HPDE6-E6E7 (cell line): ENCODE results near the gene STRBP.

Experiments
- DNase-seq: peaks from one replicate; pipeline ENCODE4 v3.0.0; 2011; ENCODE audit warnings: missing footprints; ENCODE audit errors: extremely low spot score

STRBP gene

DNA sequence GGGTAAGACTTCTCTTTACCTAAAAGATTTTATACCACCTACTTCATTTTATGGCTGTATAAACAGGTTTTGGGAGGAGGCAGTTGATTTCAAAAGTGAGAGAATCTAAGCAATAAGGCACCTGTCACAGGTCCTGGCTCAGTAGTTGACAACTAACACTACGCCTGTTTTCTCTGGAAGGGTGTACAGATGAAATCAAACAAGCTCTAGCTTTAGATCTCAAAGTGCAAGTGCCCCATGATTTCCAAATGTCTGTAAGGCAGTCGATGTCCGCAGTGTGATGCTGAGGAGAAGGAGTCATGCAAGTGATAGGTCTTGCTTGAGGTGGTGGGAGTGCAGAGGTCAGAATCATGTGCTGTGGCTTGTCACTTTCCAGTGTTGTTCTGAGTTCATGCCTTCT, 168.8 kb downstream of the STRBP start:
- DNase-seq = no peak

DNA sequence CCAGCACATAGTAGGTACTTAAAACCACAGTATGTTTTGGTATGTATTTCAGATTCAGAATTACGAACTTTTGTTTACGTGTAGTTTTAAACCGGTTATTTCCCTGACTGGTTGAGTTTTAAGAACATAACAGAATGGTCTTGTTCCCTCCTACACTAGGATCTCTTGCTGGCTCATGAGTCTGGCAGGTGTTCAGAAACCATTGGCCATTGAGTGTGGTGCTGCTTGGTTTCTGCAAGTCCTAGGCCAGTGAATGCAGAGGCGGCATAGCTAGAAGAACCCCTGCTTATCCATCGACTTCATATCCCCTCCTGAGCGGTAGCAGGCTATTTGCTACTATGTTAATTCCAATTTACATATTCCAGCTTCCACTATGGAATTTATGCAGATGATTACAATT, 169.3 kb downstream of the STRBP start:
- no peak for DNase-seq

DNA sequence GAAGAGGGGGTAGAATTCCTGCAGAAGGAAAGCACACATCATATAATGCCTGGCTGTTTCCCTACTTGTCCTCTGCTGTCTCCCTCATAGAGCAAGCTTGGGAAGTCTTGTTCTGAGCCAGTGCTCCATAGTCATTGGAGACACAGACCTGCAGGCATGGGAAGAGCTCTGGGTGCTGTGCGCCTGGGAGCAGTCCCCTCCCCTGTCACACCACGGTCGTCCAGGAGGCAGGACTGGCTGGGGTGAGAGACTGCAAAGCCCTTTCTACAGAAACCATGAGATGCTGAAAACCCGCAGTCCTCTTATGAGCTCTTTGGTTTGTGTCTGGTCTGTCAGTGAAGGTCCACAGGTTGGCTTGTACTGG, 170.3 kb downstream of the STRBP start:
- DNase-seq = no peak

DNA sequence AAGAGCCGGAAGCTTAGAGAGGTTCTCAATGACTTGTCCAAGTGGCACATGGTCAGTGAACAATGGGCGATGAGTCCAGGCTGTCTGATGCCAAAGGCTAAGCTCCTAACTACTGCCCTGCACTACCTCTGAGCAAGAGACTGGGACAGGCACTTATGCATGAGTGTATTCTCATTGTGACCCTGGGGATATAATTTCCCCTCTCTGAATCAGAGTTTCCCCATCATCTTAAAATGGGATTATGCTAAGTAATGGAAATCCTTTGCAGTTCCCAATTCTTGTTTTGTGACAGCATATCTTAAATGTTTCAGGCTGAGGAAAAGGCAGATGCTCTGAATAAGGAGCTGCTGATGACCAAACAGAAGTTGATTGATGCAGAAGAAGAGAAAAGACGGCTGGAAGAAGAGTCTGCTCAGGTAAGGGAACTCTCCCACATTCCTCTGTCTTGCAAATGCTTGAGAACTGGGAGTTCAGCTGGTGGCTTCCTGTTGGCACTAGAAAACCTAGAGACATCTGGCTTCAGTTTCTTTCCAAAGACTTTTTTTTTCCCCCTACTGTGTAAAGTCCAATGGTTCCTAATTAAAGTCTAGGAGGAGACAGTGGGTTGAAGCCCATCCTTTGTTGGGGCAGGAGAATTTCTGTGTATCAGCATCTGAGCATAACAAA, 170.8 kb downstream of the STRBP start:
- DNase-seq = no peak

DNA sequence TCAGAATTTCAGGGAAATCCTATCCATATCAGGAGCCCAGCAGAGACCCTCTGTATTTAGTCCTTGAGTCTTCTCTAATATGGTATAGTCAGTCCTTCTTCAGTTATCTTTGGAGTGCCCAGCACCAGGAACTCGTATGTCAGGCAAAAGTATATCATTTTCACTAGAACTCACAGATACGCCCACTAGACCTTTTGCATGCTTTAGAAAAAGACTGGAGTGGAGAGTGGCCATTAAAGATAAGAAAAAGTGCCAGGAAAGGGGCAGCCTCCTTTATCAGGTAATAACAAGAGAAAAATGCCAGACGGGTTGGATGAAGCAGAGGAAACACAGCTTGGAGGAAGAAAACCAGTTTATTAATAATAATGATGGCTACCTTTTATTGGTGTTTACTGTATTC, 171.4 kb downstream of the STRBP start:
- no peak for DNase-seq

DNA sequence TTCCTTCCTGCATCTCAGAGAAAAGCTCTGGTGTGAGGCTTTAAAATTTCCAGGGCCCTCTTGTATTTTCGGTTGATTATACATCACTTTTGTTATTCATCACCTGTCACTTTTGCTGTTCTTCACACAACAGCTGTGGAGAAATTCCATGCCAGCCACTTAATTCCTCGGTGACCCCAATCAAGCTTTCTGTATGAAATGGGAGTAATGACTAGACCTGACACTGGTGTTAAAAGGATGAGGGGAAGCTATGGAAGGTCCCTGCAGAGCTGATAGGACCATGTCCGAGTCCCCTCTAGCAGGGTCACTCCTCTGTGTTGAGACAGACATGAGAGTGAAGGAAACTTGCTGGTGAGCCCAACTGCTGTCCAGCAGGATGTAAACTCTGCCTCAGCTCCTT, 175.2 kb downstream of the STRBP start:
- no peak for DNase-seq

DNA sequence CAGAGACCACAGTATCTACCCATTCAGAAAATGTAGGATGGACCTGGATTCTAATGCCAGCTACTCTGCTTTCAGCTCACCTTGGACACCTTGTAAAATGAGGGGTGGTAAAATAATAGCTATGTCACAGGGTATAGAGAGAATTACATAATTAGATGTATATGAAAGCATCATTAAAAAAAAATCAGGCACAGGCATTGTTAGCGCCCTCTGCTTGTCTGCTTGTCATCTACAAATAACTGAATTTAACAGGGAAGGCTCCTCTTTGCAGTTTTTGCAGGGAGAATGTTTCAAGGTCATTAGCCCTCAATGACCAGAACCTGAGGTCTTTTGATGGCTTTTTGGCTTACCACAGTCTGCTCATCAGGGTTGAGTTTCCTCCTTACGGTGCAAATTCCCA, 176.9 kb downstream of the STRBP start:
- no peak for DNase-seq

DNA sequence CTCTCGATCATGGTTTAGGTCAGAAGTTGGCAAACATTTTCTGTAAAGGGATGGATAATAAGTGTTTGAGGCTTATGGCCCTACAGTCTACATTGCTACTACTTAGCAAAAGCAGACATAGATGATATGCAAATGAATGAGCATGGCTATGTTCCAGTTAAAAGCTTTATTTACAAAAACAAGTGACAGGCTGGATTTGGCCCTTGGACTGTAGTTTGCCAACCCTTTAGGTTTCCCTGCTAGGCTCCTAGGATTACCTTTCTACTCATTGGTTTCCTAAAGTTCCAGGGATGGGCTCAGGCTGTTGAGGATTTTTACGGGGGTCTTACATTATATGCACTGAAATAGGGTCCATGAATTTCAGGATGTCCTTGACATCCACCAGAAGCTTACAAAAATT, 177.4 kb downstream of the STRBP start:
- no peak for DNase-seq

DNA sequence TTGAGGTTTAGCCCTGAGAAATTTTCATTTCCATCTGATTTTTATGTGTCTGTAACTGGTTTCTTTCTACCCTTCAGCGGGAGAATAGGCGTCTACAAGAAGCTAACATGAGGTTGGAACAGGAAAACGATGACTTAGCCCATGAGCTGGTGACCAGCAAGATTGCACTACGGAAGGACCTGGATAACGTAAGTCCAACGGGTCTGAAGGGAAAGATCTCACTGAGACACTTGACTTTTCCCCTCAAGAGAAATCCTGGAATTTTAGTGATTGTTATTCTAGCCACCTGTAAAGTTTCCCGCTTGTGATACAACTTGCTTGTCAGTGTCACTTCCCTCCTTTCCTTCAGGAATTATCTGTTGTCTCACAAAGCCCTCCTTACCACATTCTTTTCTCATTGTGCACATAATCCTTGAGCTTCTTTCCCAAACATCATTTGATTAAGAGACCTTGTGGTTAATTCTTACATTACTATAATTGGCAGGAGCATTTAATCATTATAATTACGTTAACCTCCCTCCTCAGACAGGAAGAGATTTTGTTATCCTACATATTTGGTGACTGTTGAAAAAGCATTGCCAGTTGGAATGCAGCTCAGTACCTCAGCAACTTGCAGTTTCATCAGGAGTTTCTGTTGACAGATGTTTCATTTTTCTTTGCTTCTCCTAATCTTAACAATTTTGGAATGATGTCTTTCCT, 178.0 kb downstream of the STRBP start:
- no peak for DNase-seq

DNA sequence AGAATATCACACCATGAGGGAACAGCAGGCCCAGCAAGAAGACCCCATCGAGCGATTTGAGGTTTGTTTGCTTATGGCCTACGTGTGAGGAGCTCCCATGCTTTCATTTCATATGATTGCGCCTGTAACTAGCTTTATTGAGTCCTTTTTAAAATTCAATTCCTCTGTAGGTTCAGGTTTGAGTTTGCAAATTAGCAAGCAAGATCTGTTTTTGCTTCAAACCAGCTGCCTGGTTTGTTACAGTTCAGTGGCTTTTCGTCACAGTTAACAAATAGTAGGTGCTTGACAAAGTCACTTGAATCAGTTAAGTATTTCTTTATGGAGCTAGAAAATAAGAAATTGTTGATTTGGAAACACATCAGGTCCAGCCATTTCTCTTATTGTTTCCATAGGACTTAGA, 178.6 kb downstream of the STRBP start:
- no peak for DNase-seq

DNA sequence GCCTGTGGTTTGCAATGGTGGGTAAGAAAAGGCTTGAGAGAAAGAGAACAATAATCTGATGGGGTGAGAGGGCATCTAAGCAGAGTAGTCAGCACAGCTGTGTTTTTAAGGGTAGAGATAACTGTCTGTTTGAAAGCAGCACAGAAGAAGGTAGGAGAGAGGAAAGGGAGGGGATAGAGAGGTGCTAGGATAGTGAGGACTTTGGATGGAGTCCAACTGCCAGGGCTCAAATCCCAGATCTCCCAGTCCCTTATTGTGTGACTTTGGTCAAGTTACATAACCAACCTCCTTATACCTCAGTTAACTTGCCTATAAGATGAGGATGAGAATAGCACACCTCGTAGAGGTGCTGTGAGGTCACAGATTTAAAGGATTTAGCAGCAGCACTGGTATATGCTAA, 179.3 kb downstream of the STRBP start:
- DNase-seq = no peak

DNA sequence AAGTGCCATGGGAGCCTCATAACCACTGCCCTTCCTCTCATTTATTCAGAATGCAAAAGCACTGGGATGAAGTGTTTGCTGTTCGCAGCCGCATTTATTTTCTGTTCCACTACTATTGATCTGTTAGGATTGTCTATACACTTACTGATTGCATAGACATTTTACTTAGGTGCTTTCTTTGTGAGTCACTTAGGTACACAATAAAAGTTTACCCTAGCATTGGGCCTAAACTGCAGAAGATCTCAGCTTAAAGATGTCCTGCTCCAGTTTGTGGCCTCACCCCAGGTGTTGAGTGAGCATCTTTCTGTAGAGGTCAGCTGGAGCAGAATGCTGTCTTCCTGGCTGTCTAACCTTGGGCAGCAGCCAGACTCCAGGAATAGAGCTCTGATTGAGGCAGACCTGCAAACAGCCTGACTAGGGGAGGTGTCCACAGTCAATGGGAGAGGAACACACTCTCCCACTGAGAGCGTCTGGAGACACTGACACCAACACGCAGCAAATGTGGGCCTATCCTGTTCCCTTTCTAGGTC, 181.0 kb downstream of the STRBP start:
- no peak for DNase-seq

DNA sequence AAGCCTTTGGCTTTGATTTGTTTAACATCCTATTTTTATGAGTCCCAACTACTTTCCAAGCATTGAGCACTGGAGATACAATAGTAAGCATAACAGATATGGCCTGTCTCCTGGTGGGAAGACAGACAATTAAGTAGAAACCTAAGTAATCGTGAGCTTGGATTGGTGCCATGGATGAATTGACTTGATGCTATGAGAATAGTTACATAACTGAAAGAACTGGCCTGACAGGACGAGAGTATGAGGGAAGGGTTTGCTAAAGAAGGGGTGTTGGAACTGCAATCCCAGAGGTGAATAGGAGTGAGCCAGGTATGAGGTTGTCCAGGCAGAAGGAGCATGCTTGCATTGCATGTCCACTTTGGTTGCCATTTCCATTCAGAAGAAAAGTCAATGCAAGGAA, 182.5 kb downstream of the STRBP start:
- no peak for DNase-seq

DNA sequence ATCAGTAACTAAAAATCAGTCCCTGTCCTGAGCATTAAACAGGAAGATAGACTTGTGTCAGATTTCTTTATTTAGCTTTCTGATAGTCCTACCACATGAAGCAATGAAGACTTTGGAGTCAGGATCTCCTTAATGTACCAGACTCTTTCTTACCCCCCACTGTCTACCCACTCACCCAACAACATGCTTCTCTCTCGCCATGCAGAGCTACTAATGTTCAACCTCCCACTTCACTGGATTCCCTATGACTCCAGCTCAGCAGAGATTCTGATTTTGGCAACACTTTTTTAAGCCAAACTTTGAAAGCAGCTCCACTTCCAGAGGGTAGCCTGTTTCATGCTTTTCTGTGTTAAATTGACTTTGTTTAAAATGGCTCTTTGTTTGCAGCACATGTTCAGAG, 184.1 kb downstream of the STRBP start:
- no peak for DNase-seq

DNA sequence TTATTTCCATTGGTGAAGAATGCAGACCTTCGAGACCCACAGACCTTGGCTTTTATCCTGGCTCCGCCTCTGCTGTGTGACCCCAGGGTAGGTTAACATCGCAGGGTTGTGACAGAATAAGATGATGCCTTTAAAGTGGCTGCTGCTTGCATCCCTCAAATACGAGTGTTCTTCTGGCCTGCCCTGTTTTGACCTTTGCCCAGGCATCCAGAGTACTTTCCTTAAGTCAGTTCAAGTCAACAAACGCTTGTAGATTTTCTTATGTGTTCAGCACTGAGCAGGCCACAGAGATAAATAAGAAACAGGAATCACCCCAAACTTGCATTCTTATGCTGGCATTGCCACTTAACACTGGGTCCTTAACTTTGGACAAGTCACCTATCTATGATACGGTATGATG, 184.7 kb downstream of the STRBP start:
- DNase-seq = no peak

DNA sequence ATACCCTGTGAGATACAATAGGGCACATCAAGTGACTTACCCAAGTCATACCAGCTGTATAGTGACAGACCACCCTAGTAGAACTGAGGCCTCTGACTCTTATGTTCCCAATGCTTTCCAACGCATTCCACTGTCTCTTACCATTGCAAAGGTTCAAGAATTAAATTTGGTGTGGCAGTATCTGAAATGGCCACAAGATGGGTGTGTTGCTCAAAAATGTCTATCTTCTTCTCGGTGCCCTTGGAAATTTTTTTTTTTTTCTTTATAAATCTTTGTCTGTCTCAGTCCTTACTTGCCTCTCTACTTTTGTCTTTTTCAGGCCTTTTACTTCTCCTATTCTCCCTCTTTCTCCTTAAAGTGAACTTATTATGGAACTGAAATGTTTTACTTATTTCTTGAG, 186.6 kb downstream of the STRBP start:
- no peak for DNase-seq

DNA sequence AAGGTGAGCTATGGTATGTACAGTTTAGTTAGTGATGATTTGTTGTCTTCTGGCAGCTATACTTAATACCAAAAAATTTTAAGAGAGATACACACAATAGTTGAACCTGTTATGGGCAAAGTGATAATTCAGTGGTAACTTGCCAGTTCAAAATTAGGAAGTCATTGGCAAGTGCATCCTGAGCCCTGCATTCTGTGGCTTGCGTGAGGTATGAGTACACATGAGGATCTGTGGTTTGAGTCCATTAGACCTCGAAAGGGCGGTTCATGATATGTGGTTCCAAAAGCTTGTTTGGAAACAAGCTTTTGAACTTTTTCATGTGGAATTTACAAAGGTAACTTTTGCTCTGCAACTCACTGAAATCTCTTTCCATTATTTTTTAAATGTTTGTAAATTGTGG, 187.9 kb downstream of the STRBP start:
- no peak for DNase-seq

DNA sequence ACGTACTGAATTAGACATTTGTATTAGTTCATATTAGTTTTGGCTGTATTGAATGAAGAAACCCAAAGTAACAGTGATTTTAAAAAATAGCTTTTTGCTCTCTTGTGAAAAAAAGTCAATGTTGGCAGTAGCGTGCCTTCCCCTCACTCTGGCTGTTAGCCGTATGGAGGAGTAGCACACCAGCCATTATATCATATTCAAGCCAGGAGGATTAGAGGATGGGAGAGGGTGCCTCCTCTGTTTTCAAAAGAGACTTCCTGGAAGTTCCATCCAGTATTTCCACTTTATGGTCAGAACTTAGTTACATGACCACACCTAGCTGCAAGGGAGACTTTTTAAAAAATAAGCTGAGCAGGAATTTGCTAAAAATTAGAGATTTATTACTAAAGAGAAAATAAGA, 193.8 kb downstream of the STRBP start:
- DNase-seq = no peak

DNA sequence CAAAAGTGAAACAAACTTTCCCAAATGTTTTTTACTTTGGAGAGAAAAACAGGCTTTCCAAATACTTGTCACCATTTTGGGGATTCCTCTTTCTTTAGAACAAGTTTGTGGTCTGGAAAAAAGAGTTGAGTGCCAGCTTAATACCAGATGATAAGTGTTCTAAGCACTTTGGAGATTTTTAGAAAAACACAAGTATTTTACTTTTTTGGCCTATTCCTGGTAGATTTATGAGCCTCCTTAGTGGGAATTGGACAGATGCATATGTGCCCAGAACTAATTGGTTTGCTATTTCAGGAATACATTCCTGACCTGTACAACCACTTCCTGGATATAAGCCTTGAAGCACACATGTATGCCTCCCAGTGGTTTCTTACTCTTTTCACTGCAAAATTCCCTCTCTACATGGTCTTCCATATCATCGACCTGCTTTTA, 194.4 kb downstream of the STRBP start:
- no peak for DNase-seq

DNA sequence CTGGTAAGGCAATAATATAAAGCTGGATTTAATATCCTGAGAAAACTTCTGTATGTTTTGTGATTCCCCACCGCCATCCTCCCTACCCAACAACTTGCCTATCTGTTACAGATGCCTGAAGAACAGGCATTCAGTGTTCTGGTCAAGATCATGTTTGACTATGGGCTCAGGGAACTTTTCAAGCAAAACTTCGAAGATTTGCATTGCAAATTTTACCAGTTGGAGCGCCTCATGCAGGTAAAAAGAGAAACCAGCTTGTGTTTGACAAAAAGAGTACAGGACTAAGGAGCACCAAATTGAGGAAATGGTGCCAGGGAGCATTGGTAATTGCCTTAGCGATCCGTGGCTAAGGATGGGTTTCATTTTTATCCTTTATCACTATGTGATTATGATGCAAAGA, 194.9 kb downstream of the STRBP start:
- no peak for DNase-seq

DNA sequence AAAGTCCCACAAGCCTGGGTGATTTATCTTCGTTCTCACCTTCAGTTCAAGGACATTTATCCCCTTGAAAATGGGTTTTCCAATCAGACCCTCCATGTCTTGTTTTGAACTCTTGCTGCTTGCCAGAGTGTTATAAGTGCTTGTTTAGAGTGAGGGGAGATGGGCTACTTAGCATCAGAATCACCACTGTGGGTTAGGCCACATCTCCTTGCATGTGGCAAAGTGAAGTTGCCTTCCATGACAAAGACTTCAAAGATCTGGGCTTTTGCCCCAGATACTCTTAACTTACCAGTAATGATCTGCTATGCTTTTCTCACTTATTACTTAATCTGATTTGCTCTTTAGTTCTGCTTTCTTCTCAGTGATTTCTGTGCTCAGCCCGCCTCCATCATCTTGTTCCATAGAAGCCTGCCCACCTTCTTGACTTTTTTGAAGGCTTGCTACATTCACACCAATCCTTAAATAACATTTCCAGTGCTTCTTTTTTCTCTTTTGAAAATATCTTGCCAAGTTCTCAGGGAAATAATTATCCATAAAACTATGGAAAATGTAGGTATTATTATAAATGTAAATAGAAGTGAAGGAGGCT, 195.9 kb downstream of the STRBP start:
- no peak for DNase-seq
